D721Med (cell line): Measurements from ENCODE around the gene ITPRID2.
A peak's percentile ranks its signal among the peaks of the same experiment; 100 is the strongest.

Experiments used
- DNase-seq: peaks from one replicate; pipeline ENCODE4 v3.0.0; 2011; ENCODE audit warnings: low spot score; ENCODE audit not compliant: insufficient read length
- FAIRE-seq: peaks from 2 replicates; lab custom pipeline; 2011; peaks lifted over from hg19 to GRCh38; lab: Jason Lieb, UNC
- TF ChIP-seq, protein P1 (sequence below): IDR thresholded peaks from 2 replicates; pipeline ENCODE4 v1.5.1; 2012; ENCODE audit warnings: mild to moderate bottlenecking, control low read depth; ENCODE audit not compliant: insufficient read depth; ENCODE audit errors: missing control alignments

ITPRID2 gene

GRCh38 chr2:181900007-181900651, 8.6 kb downstream of the ITPRID2 start:
- no peak for FAIRE-seq
- no peak for DNase-seq
- TF ChIP-seq, protein P1, sequence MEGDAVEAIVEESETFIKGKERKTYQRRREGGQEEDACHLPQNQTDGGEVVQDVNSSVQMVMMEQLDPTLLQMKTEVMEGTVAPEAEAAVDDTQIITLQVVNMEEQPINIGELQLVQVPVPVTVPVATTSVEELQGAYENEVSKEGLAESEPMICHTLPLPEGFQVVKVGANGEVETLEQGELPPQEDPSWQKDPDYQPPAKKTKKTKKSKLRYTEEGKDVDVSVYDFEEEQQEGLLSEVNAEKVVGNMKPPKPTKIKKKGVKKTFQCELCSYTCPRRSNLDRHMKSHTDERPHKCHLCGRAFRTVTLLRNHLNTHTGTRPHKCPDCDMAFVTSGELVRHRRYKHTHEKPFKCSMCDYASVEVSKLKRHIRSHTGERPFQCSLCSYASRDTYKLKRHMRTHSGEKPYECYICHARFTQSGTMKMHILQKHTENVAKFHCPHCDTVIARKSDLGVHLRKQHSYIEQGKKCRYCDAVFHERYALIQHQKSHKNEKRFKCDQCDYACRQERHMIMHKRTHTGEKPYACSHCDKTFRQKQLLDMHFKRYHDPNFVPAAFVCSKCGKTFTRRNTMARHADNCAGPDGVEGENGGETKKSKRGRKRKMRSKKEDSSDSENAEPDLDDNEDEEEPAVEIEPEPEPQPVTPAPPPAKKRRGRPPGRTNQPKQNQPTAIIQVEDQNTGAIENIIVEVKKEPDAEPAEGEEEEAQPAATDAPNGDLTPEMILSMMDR, result no peak

GRCh38 chr2:181902625-181903024, 11.1 kb downstream of the ITPRID2 start:
- no peak for FAIRE-seq

DNA sequence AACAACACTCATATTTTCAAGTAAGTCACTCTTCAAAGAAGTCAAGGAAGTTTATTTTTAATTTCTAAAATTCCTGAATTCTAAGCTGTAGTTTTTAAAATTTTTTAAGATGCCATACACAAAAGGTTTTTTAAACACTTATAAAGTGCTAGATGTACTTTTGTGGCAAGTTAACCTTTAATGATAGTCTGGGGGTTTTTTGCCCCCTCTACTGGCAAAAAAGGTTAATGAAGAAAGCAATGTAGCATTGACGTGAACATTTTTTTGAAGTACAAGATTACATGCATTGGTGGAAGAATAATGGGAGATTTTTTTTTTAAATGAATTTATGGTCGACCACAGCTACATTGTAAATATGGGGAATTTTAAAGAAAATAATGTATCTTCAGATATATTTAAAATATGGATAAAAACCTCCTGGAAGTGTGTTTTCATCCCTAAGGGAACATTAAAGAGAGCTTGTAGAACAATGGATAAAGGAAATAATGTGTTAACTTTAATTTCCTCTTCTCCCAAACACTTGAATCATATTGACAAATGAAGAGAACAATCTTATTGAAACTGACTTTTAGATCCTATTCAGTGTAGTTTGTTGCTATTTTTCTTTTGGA, 12.6 kb downstream of the ITPRID2 start:
- TF ChIP-seq, protein P1, result peak; percentile 64
- no peak for DNase-seq
- FAIRE-seq, result no peak

More at GRCh38 chr2:181902625-181903024, 11.1 kb downstream of the ITPRID2 start:
- no peak for DNase-seq
- TF ChIP-seq, protein P1, result no peak

DNA sequence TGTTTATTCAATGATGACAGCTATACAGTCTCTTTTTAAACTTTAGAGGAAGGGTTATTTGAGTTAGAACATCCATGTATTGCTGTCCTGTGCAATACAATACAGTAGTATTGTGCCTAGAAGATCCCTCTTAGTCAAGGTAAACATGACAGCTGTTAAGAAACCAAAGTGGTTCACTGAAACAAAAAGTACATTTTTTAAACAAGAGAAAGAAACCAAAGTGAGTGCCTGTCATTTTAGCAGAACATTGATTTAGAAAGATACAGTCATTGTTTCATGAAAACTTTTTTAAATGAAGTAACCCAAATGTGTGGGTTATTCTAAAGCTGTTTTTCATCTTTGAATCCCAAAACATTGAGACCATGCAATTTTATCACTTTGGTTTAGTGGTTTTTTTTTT, 15.5 kb downstream of the ITPRID2 start:
- DNase-seq, result no peak
- TF ChIP-seq, protein P1, result no peak
- FAIRE-seq, result no peak

GRCh38 chr2:181907635-181908034, 16.1 kb downstream of the ITPRID2 start:
- DNase-seq, result no peak
- FAIRE-seq, result no peak
- TF ChIP-seq, protein P1, result no peak

DNA sequence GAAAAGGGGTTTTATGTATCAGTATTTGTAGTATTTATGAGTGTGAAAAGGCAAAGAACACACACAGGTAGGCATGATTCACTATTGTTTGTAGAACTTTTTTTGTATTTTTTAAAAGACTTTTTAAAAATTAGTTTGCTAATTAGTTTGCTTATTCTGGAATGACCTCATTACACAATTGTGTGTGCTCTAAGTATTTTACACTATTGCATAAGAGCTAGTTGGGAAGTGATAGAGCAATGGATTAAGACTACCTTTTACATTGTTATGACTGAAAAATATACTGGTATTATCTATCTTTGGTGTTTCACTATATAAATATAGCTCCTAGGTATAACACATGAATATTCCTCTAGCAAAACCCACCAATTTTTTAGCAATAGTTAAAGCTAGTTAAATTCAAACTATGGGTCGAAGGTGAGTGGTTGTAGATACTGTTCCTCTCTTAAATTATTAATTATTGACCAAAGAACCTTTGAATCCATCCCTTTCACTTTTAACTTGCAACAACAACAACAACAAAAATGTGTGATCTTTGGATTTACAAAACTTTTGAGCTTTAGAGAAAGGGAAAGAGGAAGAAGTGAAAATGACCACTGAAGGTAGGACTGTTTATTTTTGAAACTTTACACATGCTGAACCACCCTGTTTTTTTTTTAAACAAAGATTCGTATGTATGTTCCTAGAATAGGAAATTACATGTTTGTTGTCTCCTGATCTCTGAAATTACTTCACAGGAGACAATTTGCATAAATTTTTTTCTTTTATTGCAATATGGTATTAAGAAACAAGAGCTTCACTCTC, 18.7 kb downstream of the ITPRID2 start:
- DNase-seq (no peak), FAIRE-seq (no peak)
- TF ChIP-seq, protein P1, result no peak
